HCT116 (cell line): ENCODE data around the gene DDX54. TPM values are rescaled to one million over a fixed set of nuclear protein-coding genes. Genes with fewer than 3 reads are reported as not detected.

Experiments used
- ATAC-seq: fragments of 200-7000 bp; cut with Tn5 transposase; 2 replicates; pipeline ENCODE4 v1.9.1; 2020; ENCODE audit warnings: mild to moderate bottlenecking, moderate library complexity
- BruUV-seq: library from RNA; stranded (reverse); fragments of 400-500 nt; replicated peaks from 2 replicates; lab custom pipeline; 2021; lab: Mats Ljungman, UMichigan
- CTCF ChIA-PET: fragments of 300-600 bp; sonication (Branson Sonifier 250); formaldehyde crosslinking; loops from one replicate; lab custom pipeline; 2021; ENCODE audit warnings: antibody characterized with exemption; lab: Charles Lee
- POLR2A ChIA-PET: fragments of 300-600, 350-600 bp; sonication (Branson Sonifier 250); formaldehyde crosslinking; loops from one replicate; lab custom pipeline; 2021; ENCODE audit warnings: antibody characterized with exemption; lab: Charles Lee
- RAD21 ChIA-PET, 2 experiments: fragments of 300-600 bp; sonication (Branson Sonifier 250); formaldehyde crosslinking; loops; one replicate each; lab custom pipeline; 2023; ENCODE audit warnings: low total read pairs in 2 of 2; ENCODE audit not compliant: uncharacterized antibody in 2 of 2, unreplicated experiment in 2 of 2, low non-redundant PET in 1 of 2; lab: Charles Lee
- DNase-seq: peaks from one replicate; pipeline ENCODE4 v3.0.0-alpha.2; 2010; ENCODE audit warnings: low read depth, low spot score
- H2AFZ ChIP-seq: fragments of 200-600 bp; shearing (Covaris generic), sonication (generic); 2 replicates; pipeline ENCODE4 v1.6.1; 2017; ENCODE audit warnings: low read depth, mixed run types, mixed read lengths, antibody characterized with exemption, low read length; ENCODE audit not compliant: poor library complexity, severe bottlenecking
- H3K27ac ChIP-seq: 2 replicates; pipeline ENCODE4 v1.5.1; 2012; ENCODE audit warnings: low read depth, low read length
- H3K27me3 ChIP-seq: fragments of 200-600 bp; sonication (generic); 2 replicates; pipeline ENCODE4 v1.6.1; 2016; ENCODE audit warnings: mixed run types, low read length, mixed read lengths; ENCODE audit not compliant: insufficient read depth
- H3K36me3 ChIP-seq, 2 experiments: fragments of 200-500 bp in 1 of 2; fragments of 200-600 bp in 1 of 2; sonication (Bioruptor generic) in 1 of 2; sonication (generic) in 1 of 2; 2 replicates each; pipeline versions ENCODE4 v1.5.1 to v1.6.1; 2014 to 2016; ENCODE audit warnings: low read length in 2 of 2, inconsistent platforms in 1 of 2, mixed read lengths in 1 of 2, mixed run types in 1 of 2; ENCODE audit not compliant: insufficient read depth in 2 of 2, control insufficient read depth in 1 of 2
- H3K4me1 ChIP-seq, 2 experiments: fragments of 200-600 bp in 1 of 2; sonication (generic) in 1 of 2; 2 replicates each; pipeline versions ENCODE4 v1.5.1 to v1.6.1; 2012 to 2017; ENCODE audit warnings: low read length in 2 of 2, inconsistent platforms in 1 of 2, mild to moderate bottlenecking in 1 of 2, mixed read lengths in 1 of 2, mixed run types in 1 of 2, moderate library complexity in 1 of 2; ENCODE audit not compliant: insufficient read depth in 2 of 2, control insufficient read depth in 1 of 2
- H3K4me2 ChIP-seq: fragments of 200-600 bp; sonication (generic); 2 replicates; pipeline ENCODE4 v1.6.1; 2017; ENCODE audit warnings: mixed run types, low read length, mixed read lengths
- H3K4me3 ChIP-seq, 2 experiments: fragments of 200-600 bp in 1 of 2; sonication (generic) in 1 of 2; replicated peaks in 1 of 2; 2 replicates each; pipeline ENCODE4 v1.5.1; 2011 to 2016; ENCODE audit warnings: low read length in 2 of 2, control low read depth in 1 of 2, low read depth in 1 of 2, mild to moderate bottlenecking in 1 of 2, mixed read lengths in 1 of 2, mixed run types in 1 of 2
- H3K79me2 ChIP-seq: fragments of 200-600 bp; sonication (generic); 2 replicates; pipeline ENCODE4 v1.6.1; 2017; ENCODE audit warnings: mild to moderate bottlenecking, mixed run types, low read length, moderate library complexity, mixed read lengths; ENCODE audit not compliant: insufficient read depth
- H3K9ac ChIP-seq: fragments of 200-600 bp; sonication (generic); 2 replicates; pipeline ENCODE4 v1.6.1; 2016; ENCODE audit warnings: low read length, mixed read lengths
- H3K9me2 ChIP-seq: fragments of 200-600 bp; sonication (generic), shearing (Covaris generic); 2 replicates; pipeline ENCODE4 v1.6.1; 2017; ENCODE audit warnings: mixed run types, mild to moderate bottlenecking, moderate library complexity; ENCODE audit not compliant: insufficient read depth
- H3K9me3 ChIP-seq, 2 experiments: fragments of 200-500 bp in 1 of 2; fragments of 200-600 bp in 1 of 2; sonication (Bioruptor generic) in 1 of 2; sonication (generic) in 1 of 2; 2 replicates each; pipeline ENCODE4 v1.6.1; 2014 to 2017; ENCODE audit warnings: low read length in 2 of 2, mixed read lengths in 2 of 2, inconsistent platforms in 1 of 2, low read depth in 1 of 2, mild to moderate bottlenecking in 1 of 2, mixed run types in 1 of 2, moderate library complexity in 1 of 2; ENCODE audit not compliant: control insufficient read depth in 1 of 2, insufficient read depth in 1 of 2
- H4K20me1 ChIP-seq: fragments of 200-600 bp; sonication (generic), shearing (Covaris generic); 2 replicates; pipeline ENCODE4 v1.6.1; 2017; ENCODE audit warnings: mixed run types, mild to moderate bottlenecking, moderate library complexity; ENCODE audit not compliant: insufficient read depth
- CBX3 ChIP-seq: IDR thresholded peaks from 2 replicates; pipeline ENCODE4 v1.6.1; 2012; ENCODE audit warnings: low read depth
- MAX ChIP-seq: IDR thresholded peaks from 2 replicates; pipeline ENCODE4 v1.6.1; 2012
- TCF7L2 ChIP-seq: IDR thresholded peaks from 2 replicates; pipeline ENCODE4 v1.7.0; 2011; ENCODE audit warnings: borderline replicate concordance, inconsistent platforms; ENCODE audit not compliant: insufficient read depth, insufficient read length; ENCODE audit errors: extremely low read depth
- ZFX ChIP-seq: fragments of 450-650 bp; IDR thresholded peaks from 2 replicates; pipeline ENCODE4 v1.6.1; 2017
- intact Hi-C: fragments of 100-400 bp; cut with micrococcal nuclease; formaldehyde crosslinking; loops from 2 replicates; pipeline ENCODE4 v1.10.0; 2022
- total RNA-seq: library from RNA; stranded (reverse); gene quantifications from one replicate; pipeline ENCODE4 v1.2.1, GENCODE V29; 2021; ENCODE audit not compliant: unreplicated experiment
- TF ChIP-seq, protein P1 (sequence below): IDR thresholded peaks from 2 replicates; pipeline ENCODE4 v1.6.1; 2012
- TF ChIP-seq, protein P2 (sequence below): IDR thresholded peaks from 2 replicates; pipeline ENCODE4 v1.6.1; 2012; ENCODE audit warnings: low read depth

Gene DDX54
- total RNA-seq, 1 experiment from 2014 or later, result 110 TPM

GRCh38 chr12:113227686-113228391 lies 42.6 kb upstream of the DDX54 start:
- Histone ChIP-seq H3K4me2 (no peak overlapping the region), H3K9me3 (no peaks in the 10 kb centered on the region), H4K20me1 (no peaks in the 10 kb centered on the region), H2AFZ (no peak overlapping the region), H3K27ac (no peak overlapping the region), H3K9me2 (no peaks in the 10 kb centered on the region), H3K9ac (no peak overlapping the region), H3K79me2 (peaks cover 9% of the 10 kb centered on the region), H3K36me3 (peaks cover 2 to 23% of the 10 kb centered on the region in 2 experiments; a peak in 3 of 4 replicates), H3K4me3 (no peak overlapping the region), H3K27me3 (no peaks in the 10 kb centered on the region), H3K4me1 (peaks cover 38 to 52% of the 10 kb centered on the region in 2 experiments)
- no peak for ATAC-seq
- no TSS peak for BruUV-seq
- TF ChIP-seq TCF7L2, result no peak
- no peak for TF ChIP-seq ZFX
- no peak for TF ChIP-seq CBX3
- TF ChIP-seq, protein P1, sequence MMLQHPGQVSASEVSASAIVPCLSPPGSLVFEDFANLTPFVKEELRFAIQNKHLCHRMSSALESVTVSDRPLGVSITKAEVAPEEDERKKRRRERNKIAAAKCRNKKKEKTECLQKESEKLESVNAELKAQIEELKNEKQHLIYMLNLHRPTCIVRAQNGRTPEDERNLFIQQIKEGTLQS, result no peak
- TF ChIP-seq MAX, result no peak
- TF ChIP-seq, protein P2, sequence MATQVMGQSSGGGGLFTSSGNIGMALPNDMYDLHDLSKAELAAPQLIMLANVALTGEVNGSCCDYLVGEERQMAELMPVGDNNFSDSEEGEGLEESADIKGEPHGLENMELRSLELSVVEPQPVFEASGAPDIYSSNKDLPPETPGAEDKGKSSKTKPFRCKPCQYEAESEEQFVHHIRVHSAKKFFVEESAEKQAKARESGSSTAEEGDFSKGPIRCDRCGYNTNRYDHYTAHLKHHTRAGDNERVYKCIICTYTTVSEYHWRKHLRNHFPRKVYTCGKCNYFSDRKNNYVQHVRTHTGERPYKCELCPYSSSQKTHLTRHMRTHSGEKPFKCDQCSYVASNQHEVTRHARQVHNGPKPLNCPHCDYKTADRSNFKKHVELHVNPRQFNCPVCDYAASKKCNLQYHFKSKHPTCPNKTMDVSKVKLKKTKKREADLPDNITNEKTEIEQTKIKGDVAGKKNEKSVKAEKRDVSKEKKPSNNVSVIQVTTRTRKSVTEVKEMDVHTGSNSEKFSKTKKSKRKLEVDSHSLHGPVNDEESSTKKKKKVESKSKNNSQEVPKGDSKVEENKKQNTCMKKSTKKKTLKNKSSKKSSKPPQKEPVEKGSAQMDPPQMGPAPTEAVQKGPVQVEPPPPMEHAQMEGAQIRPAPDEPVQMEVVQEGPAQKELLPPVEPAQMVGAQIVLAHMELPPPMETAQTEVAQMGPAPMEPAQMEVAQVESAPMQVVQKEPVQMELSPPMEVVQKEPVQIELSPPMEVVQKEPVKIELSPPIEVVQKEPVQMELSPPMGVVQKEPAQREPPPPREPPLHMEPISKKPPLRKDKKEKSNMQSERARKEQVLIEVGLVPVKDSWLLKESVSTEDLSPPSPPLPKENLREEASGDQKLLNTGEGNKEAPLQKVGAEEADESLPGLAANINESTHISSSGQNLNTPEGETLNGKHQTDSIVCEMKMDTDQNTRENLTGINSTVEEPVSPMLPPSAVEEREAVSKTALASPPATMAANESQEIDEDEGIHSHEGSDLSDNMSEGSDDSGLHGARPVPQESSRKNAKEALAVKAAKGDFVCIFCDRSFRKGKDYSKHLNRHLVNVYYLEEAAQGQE, result no peak
- CTCF ChIA-PET, result no interaction called here
- POLR2A ChIA-PET, result no interaction called here
- intact Hi-C loops, result no loop called here
- RAD21 ChIA-PET, result no interaction called here
- no peak for DNase-seq
